OCI-LY1 (cell line): ENCODE measurements around the gene PRRC2B.

Experiments
- CTCF ChIP-seq: fragments of 200-600 bp; sonication (generic), shearing (Covaris generic); IDR thresholded peaks from 2 replicates; pipeline ENCODE4 v1.5.1; 2017; ENCODE audit warnings: mild to moderate bottlenecking, antibody characterized with exemption, low read length, moderate library complexity, mixed read lengths
- EZH2 ChIP-seq: fragments of 200-600 bp; sonication (generic), shearing (Covaris generic); IDR thresholded peaks from 2 replicates; pipeline ENCODE4 v1.8.0; 2017; ENCODE audit warnings: borderline replicate concordance, mixed run types, mild to moderate bottlenecking, antibody characterized with exemption, low read length, moderate library complexity, mixed read lengths

GRCh38 chr9:131499254-131499767 is 105.4 kb downstream of the PRRC2B start:
- TF ChIP-seq CTCF: no peak
- no peak for TF ChIP-seq EZH2
